Epithelial cell of proximal tubule (primary cell): Measurements from ENCODE around the gene FKBP4. TPM values are rescaled to one million over a fixed set of nuclear protein-coding genes. Genes with fewer than 3 reads are reported as not detected.
"Not testable (repeated sequence)": the region's sequence is repeated elsewhere in the genome, so short reads cannot be mapped to it uniquely, and the experiment has no call there.

Source experiments
- DNase-seq: peaks from one replicate; pipeline ENCODE4 v3.0.0-alpha.2; 2011; ENCODE audit warnings: low read depth
- H3K4me3 ChIP-seq: 2 replicates; pipeline ENCODE4 v1.5.1; 2011; ENCODE audit warnings: low read depth, mild to moderate bottlenecking, low read length
- CTCF ChIP-seq: conservative IDR thresholded peaks from 2 replicates; pipeline ENCODE4 v1.5.1; 2012; ENCODE audit warnings: low read depth, mild to moderate bottlenecking, low read length
- total RNA-seq: library from RNA; depleted of rRNA; stranded (reverse); fragments of >200 nt; gene quantifications from 2 replicates; pipeline ENCODE4 v1.2.3, GENCODE V29; 2015

FKBP4 gene
- total RNA-seq, 1 donor from 2014 or later, result 51.9 TPM

- TF ChIP-seq CTCF, result no peak
- no peak overlapping the region for H3K4me3 ChIP-seq
These were observed 26.4 kb upstream of the FKBP4 start for GRCh38 chr12:2768224-2768961.

GRCh38 chr12:2769866-2770533 is 24.8 kb upstream of the FKBP4 start:
- DNase-seq, result no peak
- no peak overlapping the region for H3K4me3 ChIP-seq
- TF ChIP-seq CTCF, result no peak

More at GRCh38 chr12:2768224-2768961, 26.4 kb upstream of the FKBP4 start:
- no peak for DNase-seq

GRCh38 chr12:2770544-2770943 is 24.2 kb upstream of the FKBP4 start:
- not testable (repeated sequence) for DNase-seq, H3K4me3 ChIP-seq

GRCh38 chr12:2772370-2772769 is 22.4 kb upstream of the FKBP4 start:
- no peak for TF ChIP-seq CTCF
- no peak for DNase-seq
- H3K4me3 ChIP-seq, result no peak overlapping the region

- no peak overlapping the region for H3K4me3 ChIP-seq
- no peak for DNase-seq
- TF ChIP-seq CTCF, result no peak
These were observed 21.4 kb upstream of the FKBP4 start for GRCh38 chr12:2773199-2773875.

- no peak for TF ChIP-seq CTCF
- H3K4me3 ChIP-seq, result no peak overlapping the region
- DNase-seq, result no peak
These were observed 19.3 kb upstream of the FKBP4 start for GRCh38 chr12:2775431-2775830.

- no peak for TF ChIP-seq CTCF
- H3K4me3 ChIP-seq, result no peak overlapping the region
- DNase-seq, result no peak
These were observed 18.5 kb upstream of the FKBP4 start for GRCh38 chr12:2776129-2776806.
